ENCODE measurements around the gene DNAJA2.

DNA sequence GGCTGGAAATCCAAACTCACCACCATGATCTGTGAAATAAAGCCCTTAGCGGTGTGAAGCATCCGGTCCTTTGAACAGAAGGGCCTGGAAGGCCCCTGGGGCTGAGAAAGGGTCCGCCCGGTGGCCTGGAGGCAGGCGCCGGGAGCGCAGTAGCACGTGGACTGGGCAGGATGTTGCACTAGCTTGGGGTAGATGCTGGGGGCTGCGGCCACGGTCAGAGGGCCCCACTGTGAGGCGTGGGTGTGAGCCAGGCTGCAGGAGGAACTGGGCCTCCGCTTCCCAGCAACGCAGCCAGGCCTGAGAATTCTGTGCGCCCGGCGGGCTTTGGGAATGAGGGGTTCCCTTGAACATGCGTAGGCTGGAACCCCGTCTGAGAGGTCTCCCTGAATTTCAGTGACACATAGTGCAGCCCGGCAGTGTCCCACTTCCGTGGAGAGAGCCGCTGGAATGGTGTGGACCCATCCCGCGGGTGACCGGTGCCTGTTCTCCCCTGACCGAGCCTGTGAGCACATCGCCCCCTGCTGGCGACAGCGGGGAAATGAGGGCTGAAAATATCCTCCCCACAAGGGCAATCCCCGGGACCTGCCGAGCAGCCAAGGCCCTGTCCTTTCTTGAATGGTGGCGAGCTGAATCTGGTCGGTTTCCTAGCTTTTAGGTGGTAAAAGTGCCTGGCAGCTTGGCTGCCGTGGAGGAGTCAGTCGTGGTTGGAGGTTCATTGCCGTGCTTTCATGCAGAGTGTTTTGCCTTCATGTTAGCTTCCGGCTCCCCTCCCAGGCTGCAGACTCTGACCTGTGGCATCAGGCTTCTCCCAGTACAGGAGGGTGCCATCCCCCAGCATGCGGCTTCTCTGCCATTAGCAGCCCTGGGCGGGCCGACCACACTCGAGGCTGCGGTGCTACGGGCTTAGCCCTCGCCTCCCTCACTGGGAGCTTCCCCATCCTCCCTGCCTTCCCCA lies 43.8 kb downstream of the DNAJA2 start:
- TF ChIP-seq, protein P1, sequence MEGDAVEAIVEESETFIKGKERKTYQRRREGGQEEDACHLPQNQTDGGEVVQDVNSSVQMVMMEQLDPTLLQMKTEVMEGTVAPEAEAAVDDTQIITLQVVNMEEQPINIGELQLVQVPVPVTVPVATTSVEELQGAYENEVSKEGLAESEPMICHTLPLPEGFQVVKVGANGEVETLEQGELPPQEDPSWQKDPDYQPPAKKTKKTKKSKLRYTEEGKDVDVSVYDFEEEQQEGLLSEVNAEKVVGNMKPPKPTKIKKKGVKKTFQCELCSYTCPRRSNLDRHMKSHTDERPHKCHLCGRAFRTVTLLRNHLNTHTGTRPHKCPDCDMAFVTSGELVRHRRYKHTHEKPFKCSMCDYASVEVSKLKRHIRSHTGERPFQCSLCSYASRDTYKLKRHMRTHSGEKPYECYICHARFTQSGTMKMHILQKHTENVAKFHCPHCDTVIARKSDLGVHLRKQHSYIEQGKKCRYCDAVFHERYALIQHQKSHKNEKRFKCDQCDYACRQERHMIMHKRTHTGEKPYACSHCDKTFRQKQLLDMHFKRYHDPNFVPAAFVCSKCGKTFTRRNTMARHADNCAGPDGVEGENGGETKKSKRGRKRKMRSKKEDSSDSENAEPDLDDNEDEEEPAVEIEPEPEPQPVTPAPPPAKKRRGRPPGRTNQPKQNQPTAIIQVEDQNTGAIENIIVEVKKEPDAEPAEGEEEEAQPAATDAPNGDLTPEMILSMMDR (IDR thresholded peaks at IDR 0.05; ENCODE audit: poor library complexity, severe bottlenecking) = peak; percentile 60
- TF ChIP-seq TAF1 (IDR thresholded peaks at IDR 0.05; ENCODE audit: low read depth) (no peak), RAD21 (conservative IDR thresholded peaks at IDR 0.05) (no peak), POLR2AphosphoS5 (IDR thresholded peaks at IDR 0.05) (no peak), EZH2 (IDR thresholded peaks at IDR 0.05; ENCODE audit: borderline replicate concordance, insufficient read depth, low read length, poor library complexity, severe bottlenecking) (no peak)
